Fibroblast of skin of back (primary cell): ENCODE results near the gene CEACAM6.
"Not testable (repeated sequence)": the region's sequence is repeated elsewhere in the genome, so short reads cannot be mapped to it uniquely, and the experiment has no call there.

Experiments used
- DNase-seq: peaks from one replicate; pipeline ENCODE4 v3.0.0-alpha.2; 2013

The CEACAM6 gene

DNA sequence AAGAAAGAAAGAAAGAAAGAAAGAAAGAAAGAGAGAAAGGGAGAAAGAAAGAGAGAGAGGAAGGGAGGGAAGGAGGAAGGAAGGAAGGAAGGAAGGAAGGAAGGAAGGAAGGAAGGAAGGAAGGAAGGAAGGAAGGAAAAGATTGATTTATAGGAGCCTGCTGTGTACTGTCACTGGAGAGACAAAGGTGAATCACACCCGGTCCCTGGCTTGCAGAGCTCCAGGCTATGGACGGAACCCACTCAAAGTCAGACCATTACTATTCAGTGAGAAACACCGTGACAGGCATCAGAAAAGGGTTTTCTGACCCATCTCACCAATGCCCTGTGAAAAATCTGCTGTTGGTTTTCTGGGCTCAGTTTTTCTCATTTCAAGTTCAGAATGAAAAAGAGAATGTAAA lies 7.3 kb upstream of the CEACAM6 start:
- no peak for DNase-seq

DNA sequence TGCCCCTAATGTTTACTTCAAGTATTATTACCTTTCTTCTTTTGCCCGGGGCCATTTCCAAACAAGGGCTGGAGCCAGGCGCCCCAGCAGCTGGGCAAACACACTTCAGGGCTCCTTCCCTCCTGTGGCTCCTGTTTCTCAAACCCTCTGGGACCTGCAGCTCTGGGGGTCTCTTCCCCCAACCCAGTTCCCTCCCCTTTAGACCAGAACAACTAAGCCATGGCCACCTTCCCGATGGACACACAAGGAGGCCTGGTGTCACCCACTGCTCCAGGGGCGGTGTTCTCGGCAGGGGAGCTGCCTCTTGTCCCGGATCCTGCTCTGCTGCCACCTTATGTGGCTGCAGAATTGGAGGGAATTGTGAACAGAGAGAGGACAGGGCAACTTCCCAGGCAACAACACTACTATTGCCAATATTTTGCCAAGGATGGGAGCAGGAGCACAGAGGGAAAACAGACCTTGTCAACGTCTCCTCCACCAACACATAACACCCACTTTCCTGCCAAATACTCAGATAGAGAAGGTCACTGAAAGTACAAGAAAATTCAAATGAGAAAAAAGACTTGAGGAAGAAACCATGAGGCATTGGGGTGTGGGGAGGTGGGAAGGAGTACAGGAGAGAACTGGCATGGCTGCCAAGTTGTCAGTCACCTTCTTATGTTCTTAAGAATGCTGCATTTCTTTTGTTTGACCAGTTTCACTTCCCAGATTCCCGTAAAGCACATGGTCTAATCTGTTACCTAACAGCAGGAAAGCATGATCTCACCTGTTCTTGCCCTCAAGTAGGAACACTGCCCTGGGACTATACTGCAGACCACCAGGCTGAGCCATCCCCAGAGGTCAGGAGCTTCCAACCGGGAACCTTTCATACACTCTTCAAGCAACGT lies 4.8 kb upstream of the CEACAM6 start:
- not testable (repeated sequence) for DNase-seq

DNA sequence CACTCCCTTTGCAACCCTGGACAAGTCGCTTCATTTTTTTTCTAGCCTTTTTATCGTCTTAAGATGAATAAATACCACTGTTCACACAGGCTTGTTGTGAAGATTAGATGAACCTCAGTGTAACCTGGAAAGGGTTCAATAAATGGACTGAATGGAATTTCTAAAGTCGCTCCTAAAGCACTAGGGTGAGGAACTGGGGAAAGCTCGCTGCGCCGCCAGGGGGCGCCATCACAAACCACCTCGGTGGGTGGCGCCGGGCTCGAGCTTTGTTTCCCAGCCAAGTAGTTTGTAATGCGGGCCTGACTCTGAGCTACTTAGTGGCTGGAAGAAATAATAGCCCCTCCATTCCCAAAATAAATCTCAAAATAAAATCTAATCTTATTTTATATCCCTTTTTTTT lies 2.2 kb upstream of the CEACAM6 start:
- peak; percentile 3 for DNase-seq

DNA sequence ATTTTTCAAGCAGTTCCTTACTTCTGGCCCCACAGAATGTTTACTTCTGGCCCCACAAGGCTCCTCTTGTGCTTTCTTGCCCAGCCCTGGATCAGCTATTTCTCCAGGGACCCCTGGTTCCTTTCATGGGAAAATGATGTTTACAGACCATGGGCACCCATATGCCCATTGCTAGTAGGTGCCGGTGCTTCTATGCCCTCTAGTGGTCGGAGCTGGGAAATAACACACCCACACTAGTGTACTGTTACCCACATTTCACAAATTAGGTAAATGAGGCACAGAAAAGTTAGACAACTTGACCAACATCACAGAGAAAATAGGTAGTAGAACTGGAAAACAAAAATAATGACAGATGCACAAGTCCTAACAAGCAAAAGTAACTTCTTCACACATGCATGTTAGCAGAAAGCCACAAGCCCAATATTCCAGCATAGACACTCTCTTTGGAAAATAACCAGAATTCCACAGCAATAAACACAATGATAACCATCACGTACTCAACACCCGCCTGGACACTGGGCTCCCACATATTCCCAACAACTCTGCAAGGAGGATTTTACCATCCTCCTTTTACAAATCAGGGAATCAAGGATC lies 1.3 kb upstream of the CEACAM6 start:
- DNase-seq: peak; percentile 28

DNA sequence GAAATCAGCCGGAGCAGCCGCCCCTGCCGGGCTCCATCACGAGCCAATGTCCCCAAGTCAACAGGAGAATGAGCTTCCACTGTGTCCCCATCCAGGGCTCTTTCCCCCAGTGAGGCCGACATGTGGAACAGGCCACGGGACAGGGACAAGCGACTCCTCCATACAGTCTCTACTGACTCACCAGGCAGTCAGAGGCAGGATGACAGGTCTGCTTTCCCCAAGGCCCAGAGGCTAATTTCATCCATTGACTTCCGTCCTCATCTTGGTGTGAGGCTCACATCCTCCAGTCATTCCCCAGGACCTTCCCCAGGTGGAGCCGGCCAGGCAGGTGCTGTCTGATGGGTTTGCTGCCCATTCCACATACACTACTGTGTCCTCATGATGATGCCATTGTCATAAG lies 3.5 kb downstream of the CEACAM6 start:
- DNase-seq: no peak

DNA sequence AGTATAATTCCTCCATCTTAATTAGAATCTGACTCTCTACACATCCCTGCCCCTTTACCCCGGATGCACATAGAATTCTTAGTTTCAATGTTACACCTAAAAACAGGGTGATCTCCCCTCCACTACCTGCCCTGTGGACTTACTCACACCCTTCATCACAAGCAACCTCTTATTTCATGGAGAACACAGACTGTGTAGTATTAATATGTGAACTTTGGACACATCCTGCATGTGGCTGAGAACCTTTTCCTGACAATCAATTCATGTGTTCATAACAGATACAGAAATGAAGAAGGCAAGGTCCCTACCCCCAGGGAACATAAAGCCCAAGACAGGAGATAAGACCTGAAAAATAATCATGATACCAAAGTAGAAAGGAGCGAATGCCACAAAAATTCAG lies 11.8 kb downstream of the CEACAM6 start:
- no peak for DNase-seq

DNA sequence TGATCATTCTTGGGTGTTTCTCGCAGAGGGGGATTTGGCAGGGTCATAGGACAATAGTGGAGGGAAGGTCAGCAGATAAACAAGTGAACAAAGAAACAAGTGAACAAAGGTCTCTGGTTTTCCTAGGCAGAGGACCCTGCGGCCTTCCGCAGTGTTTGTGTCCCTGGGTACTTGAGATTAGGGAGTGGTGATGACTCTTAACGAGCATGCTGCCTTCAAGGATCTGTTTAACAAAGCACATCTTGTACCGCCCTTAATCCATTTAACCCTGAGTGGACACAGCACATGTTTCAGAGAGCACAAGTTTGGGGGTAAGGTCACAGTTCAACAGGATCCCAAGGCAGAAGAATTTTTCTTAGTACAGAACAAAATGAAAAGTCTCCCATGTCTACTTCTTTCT lies 12.8 kb downstream of the CEACAM6 start:
- not testable (repeated sequence) for DNase-seq

DNA sequence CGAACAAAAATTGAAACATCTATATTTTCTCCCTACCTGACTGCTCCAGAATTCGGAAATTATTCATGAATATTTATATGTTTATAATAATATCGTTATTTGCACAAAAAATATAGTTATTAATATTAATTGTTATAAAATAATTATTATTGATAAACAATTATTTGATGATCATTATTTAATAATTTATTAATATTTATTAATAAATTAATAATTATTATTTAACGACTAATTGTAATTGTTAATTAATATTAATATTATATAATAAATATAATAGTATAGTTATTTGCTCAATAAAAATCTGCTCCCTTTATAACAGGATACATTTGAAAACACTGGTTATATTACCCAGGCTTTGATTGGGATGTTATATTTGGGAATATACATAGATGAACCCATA lies 14.3 kb downstream of the CEACAM6 start:
- no peak for DNase-seq

DNA sequence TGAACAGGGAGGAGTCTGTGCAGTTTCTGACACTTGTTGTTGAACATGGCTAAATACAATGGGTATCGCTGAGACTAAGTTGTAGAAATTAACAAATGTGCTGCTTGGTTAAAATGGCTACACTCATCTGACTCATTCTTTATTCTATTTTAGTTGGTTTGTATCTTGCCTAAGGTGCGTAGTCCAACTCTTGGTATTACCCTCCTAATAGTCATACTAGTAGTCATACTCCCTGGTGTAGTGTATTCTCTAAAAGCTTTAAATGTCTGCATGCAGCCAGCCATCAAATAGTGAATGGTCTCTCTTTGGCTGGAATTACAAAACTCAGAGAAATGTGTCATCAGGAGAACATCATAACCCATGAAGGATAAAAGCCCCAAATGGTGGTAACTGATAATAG lies 16.1 kb downstream of the CEACAM6 start:
- DNase-seq: no peak

DNA sequence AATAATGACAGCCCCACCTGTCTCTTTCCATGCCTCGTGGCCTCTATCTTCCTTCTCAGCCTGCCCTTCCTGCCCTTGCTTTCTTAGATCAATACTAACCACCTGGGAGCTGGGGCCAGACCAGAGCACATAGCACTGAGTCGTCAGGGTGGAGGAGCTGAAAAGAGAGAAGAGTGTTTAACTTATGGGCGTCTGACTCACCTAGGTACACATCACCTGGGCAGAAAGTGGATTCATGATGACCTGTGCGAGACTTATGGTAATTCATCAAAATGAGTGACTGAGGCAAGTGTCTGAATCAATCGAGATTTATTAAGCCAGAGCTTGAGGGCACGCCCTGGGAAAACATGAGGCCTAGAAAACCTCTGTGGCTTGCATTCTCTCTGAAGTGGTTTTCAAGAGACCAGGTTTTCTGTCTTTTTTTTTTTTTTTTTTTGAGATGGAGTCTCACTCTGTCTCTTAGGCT lies 19.2 kb downstream of the CEACAM6 start:
- DNase-seq: no peak

DNA sequence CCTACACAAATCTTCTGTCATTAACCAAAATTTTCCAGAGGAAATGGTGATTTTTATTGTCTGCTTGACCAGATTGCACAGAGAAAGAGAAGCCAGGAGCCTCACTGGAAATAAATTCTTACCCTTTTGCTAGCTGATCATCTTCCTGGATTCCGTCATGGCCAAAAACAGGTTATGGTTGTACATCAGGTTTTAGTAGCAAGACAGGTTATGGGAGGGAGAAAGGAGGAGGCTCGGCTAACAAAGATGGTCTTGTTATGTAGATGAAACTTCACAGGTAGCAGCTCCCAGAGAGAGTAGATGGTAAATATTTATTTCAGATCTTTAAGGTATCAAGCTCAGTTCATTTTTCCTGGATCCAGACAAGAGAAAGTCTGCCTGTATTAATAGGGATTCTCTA lies 21.4 kb downstream of the CEACAM6 start:
- no peak for DNase-seq

DNA sequence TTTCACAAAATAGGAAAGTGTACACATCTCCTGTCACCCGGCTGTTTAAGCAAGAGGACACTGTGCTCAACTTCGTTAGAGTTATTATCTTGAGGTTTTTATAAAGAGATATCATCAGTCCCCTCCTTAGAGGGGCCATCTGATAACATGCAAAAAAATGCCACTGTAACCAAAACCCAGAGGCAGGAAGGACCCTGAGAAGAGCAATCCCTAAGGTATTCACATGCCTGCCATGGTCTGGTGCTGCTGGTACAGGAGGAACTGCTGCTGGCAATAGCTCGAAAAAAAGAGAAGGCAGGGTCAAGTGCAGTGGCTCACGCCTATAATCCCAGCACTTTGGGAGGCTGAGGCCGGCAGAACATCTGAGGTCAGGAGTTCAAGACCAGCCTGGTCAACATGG lies 28.3 kb downstream of the CEACAM6 start:
- no peak for DNase-seq

DNA sequence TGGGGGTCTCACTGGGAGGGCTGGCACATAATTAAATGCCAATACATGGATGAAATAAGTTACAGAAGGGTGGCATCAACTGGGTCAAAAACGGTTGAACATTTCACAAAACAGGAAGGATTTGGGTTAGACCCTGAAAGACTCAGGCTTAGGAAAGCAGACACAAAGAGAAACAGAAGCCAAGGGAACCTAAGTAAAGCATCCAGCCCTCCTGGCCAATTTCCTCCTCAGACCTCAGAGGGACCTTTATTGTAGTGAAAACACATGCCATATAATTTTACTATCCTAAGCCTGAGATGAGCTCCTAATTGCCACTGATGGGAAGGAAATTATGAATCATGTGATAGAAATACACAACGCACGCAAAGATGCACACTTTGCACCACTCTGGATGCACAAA lies 29.0 kb downstream of the CEACAM6 start:
- no peak for DNase-seq

DNA sequence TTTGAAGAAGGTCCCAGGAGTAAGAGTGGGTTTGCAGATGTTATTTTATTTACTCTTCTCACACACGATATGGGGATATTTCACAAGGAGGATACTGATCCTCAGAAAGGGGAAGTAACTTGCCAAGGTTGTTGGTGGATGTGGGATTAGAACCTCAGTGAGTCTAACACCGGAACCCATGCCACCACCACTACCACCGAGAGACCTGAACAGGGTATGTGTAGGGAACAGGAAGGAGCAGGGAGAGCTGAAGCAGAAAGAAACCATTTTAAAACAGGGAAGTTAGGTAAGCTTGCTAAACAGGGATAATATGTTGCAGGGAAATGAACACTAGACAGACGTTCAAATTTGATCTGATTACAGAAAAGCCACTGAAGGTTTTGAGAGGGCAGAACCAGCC lies 29.4 kb downstream of the CEACAM6 start:
- no peak for DNase-seq

DNA sequence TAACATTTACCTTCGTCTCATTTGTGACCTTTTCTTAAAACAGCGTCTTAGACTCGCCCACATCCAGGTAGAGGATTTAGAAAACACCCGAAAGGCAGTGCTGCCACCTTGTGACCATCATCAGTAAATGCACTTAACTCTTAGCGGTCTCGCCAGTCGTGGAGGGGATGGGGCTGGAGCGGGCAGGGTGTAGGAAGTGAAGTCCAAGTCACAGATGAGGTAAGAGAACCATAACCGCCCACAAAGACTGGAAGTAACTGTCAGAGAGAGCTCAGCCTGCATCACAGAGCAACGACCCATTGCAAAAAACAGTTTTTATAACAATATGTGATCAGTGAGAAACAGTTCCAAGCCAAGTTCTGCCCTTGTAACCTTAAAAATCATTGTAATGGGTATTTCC lies 30.3 kb downstream of the CEACAM6 start:
- peak; percentile 59 for DNase-seq

DNA sequence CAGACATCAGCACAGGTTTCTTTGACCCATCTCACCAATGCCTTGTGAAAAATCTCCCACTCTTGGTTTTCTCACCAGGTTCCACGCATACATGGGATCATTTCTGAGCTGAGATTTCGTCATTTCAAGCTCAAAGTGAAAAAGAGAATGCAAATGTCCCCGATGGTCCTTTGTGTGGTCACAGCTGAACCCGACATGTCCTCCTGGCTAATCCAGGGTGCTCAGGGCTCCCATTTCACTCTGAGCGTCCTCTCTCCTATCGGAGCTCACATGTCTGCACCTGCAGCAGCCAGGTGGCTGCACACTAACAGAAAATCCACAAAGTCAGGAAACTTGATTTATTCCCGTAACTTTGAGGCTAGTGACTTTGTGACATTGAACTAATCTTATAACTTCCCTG lies 31.7 kb downstream of the CEACAM6 start:
- DNase-seq: no peak

DNA sequence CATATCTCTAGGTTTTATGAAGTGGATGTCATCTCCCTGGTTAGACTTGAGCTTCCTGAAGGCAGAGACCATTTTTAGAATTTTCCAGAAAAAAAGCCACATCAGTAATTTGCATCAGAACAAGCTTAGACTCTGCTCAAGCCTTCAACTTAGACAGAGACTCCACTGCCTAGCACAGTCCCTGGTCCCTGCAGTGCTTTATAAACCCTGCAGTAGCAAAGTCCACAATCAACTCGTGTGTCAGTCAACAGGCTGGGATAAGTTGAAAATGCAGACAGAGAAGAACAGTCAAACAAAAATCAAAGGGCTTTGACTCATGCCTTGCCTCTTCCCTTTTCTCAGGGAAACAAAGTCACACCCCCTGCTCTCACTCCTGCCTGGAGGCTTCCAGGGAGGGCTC lies 33.2 kb downstream of the CEACAM6 start:
- not testable (repeated sequence) for DNase-seq

DNA sequence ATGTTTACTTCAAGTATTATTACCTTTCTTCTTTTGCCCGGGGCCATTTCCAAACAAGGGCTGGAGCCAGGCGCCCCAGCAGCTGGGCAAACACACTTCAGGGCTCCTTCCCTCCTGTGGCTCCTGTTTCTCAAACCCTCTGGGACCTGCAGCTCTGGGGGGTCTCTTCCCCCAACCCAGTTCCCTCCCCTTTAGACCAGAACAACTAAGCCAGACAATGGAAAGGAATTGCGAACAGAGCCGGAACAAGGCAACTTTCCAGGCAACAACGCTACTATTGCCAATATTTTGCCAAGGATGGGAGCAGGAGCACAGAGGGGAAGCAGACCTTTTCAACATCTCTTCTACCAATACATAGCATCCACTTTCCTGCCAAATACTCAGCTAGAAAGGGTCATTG lies 33.7 kb downstream of the CEACAM6 start:
- DNase-seq: not testable (repeated sequence)

DNA sequence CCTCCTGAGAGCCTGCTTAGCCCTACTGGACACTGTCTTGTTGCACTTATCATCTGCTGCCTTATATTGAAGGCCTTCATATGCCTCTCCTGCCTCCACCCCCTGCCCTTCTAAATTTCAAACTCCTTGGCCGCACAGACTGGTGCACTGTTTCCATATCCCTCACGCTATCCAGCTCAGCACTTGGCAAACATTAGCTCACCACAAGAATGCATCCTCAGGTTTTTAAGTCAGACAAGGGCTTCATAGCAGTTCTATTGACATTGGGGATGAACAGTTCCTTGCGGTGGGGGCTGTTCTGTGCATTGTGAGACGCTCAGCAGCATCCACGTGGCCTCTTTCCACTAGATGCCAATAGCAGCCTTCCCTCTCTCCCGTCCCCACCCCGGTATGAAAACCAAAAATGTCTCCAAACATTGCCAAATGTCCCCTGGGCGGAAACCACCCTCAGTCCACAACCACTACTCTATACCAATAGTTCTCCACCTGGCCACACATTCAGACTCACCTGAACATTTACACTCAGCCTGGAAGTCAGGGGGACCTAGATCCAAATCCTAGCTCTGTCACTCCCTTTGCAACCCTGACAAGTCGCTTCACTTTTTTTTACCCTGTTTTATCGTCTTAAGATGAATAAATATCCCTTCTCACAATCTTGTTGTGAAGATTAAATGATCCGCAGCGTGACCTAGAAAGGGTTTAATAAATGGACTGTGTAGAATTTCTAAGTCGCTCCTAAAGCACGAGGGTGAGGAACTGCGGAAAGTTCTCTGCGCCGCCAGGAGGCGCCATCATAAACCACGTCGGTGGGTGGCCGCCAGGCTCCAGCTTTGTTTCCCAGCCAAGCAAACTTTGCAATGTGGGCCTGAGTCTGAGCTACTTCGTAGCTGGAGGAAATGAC lies 37.4 kb downstream of the CEACAM6 start:
- DNase-seq: peak; percentile 9

DNA sequence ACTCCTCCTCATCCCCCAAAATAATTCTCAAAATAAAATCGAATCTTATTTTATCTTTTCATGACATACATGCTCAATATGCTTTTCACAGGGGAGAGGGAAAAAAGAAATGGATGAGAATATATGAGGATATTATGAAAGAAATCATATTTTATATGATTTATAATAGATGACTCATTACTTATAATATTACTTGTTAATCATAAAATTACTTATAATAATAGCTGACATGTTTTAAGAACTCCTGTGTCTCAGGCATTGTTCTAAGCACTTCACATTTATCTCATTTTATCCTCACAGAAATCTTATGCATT lies 38.0 kb downstream of the CEACAM6 start:
- DNase-seq: no peak

DNA sequence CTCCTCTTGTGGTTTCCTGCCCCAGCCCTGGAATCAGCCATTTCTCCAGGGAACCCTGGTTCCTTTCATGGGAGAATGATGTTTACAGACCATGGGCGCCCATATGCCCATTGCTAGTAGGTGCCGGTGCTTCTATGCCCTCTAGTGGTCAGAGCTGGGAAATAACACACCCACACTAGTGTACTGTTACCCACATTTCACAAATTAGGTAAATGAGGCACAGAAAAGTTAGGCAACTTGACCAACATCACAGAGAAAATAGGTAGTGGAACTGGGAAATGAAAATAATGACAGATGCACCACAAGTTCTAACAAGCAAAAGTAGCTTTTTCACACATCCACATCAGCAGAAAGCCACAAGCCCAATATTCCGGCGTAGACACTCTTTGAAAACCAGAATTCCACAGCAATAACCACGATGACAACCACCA lies 39.7 kb downstream of the CEACAM6 start:
- DNase-seq: peak; percentile 31

DNA sequence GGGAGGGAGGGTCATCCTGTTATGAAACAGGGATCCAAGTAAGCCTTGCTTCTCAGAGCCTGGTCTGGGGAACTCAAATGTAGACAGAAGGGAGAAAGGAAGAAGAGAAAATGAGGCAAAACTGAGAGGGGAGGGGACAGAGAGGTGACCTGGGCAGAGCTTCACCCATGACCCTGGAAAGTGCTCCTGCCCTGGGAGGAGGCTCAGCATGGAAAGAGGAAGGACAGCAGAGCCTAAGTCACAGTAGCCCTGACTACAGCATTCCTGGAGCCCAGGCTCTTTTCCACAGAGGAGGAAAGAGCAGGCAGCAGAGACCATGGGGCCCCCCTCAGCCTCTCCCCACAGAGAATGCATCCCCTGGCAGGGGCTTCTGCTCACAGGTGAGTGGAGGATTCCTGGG lies 41.0 kb downstream of the CEACAM6 start, which contains the start of gene CEACAM3:
TSS of gene CEACAM3 (plus strand) at position 226 of the 400 bp plus-strand sequence. CDS start at position 317, 91 bp downstream.
- DNase-seq: no peak

DNA sequence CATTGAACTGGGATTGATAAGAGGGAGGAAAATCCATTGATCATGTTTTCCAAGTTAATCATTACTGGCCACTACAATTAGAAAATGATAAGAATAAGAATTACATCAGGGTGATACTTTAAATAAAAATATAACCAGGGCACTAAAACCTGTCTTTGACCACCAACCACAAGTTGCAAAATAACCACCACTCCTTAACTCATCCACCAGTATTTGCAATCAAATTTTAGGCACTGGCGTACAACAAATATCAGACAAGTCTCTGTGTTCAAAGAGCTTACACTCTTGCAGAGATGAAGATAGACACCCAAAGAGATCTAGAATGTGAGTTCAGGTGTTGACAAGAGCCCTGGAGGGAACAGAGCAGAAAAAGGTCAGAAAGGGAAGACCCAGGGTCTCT lies 41.6 kb downstream of the CEACAM6 start:
- DNase-seq: no peak
